ENCODE measurements around the gene SIKE1. TPM values are rescaled to one million over a fixed set of nuclear protein-coding genes. Genes with fewer than 3 reads are reported as not detected.
A peak's percentile ranks its signal among the peaks of the same experiment; 100 is the strongest.

Gene SIKE1
- total RNA-seq, 2 experiments from 2014 or later = 71.0 to 123 TPM

DNA sequence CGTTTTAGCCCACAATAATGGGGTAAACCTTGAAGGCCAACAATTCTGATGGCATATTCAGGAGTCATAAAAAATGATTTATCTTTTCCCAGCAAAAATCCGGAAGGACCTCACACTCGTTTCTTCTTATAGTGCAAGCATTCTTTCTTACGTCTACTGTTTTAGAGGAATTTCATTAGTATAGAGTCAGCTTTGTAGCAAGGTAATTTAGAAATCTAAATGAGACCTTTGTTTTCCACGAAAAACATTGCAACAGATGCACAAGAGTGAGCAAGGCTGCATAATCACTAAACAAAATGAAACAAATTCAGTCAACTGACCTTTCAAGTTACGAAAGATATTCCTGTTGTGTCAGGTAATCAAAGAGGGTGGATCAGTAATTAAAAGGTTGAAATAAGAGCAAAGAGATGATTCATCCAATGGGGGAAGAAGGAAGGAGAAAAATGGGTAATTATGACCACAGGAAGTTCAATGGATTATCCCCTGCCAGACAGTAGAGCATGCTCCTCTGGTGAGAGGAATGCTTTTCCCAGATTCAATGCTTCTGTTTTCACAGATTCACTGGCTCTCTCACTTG is 22.1 kb downstream of the SIKE1 start:
- Histone ChIP-seq H3K4me2 (ENCODE audit: low read length) (peak overlapping the region; percentile 74), H4K20me1 (ENCODE audit: insufficient read depth, low read length) (peaks cover 28% of the 10 kb centered on the region), H3K9me3 (ENCODE audit: low read length) (no peaks in the 10 kb centered on the region), H3K79me2 (ENCODE audit: insufficient read depth, low read depth, low read length) (peaks cover 40% of the 10 kb centered on the region), H3K4me1 (ENCODE audit: insufficient read depth, low read length, poor library complexity, severe bottlenecking) (peaks cover 34% of the 10 kb centered on the region), H3K36me3 (ENCODE audit: insufficient read depth, low read length) (peaks cover 36% of the 10 kb centered on the region; the same call in 1 of the 2 replicates), H3K9me2 (ENCODE audit: insufficient read depth, low read length) (no peaks in the 10 kb centered on the region), H3K4me3 (ENCODE audit: low read depth, low read length, poor library complexity, severe bottlenecking) (peak overlapping the region; percentile 90), H2AFZ (ENCODE audit: low read length) (peak overlapping the region; percentile 99), H3K27ac (ENCODE audit: low read depth, low read length, poor library complexity, severe bottlenecking) (peak overlapping the region; percentile 84)
- CTCF ChIA-PET (ENCODE audit: unreplicated experiment) = no interaction called here
- TF ChIP-seq EZH2phosphoT487 (IDR thresholded peaks at IDR 0.05; ENCODE audit: borderline replicate concordance, low read depth, low read length) = no peak
- TF ChIP-seq, protein P1, sequence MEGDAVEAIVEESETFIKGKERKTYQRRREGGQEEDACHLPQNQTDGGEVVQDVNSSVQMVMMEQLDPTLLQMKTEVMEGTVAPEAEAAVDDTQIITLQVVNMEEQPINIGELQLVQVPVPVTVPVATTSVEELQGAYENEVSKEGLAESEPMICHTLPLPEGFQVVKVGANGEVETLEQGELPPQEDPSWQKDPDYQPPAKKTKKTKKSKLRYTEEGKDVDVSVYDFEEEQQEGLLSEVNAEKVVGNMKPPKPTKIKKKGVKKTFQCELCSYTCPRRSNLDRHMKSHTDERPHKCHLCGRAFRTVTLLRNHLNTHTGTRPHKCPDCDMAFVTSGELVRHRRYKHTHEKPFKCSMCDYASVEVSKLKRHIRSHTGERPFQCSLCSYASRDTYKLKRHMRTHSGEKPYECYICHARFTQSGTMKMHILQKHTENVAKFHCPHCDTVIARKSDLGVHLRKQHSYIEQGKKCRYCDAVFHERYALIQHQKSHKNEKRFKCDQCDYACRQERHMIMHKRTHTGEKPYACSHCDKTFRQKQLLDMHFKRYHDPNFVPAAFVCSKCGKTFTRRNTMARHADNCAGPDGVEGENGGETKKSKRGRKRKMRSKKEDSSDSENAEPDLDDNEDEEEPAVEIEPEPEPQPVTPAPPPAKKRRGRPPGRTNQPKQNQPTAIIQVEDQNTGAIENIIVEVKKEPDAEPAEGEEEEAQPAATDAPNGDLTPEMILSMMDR (conservative IDR thresholded peaks at IDR 0.05; ENCODE audit: low read length) = 0 out of 2 replicates have a peak, but pooled peaks have one; percentile 27
- intact Hi-C loops (cut with micrococcal nuclease; ENCODE audit: unreplicated experiment) = loop anchor here (10.0 kb wide), 3 partner anchors 184 to 814 kb away; no protein-coding TSS in a partner anchor
- BruUV-seq (replicated peaks) = TSS peak; percentile 80
- POLR2A ChIA-PET = interaction anchor here (0.8 to 2.8 kb wide), 4 partner anchors 20 to 243 kb away, joined by 3 to 9 read pairs (median 6); partner anchors contain the start of genes NRAS and SIKE1
- peak; percentile 13 for DNase-seq (ENCODE audit: low spot score)

DNA sequence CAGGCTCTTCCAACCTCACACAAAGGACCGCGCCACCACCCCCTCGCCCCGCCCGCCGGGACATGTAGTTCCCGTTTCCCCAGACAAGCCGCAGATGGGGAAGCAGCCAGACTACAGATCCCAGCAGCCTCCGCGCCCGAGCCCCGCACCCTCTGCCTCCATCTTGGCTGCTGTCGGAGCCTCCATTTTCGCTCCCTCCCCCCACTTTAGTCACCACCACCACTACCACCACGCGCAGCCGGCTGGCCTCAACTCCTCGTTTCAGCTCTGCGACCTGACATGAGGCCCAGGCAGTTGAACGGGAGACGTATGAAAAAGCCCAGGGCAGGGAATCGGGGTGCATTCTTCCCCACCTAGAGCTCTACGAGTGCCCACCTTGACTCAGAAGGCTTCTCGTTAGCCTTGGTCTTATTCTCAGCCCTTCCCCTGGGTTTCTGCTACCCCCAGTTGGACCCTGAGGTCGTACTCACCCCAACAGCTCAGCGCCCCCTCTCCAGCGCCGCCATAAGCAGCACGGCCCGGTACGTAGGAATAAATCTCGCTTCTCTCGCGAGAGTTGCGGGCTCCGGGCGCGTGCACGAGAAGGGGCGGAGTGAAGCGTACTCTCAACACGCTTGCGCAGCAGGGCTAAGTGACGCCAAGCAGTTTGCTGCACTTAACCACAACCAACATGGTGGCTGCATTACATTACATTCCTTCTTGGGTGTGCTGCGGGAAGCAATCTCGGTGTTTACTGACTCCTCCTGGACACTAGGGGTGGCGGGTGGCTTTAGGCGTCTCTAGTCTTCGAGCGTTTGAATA is 22.8 kb downstream of the SIKE1 start, which contains the start of gene CSDE1:
Gene CSDE1 (minus strand): TSS at position 530 of the 801 bp plus-strand sequence. CDS start 18,094 bp downstream, outside the sequence.
- TF ChIP-seq, protein P1 (conservative IDR thresholded peaks at IDR 0.05; ENCODE audit: low read length) = peak; percentile 69
- no peak for TF ChIP-seq EZH2phosphoT487 (IDR thresholded peaks at IDR 0.05; ENCODE audit: borderline replicate concordance, low read depth, low read length)
- Histone ChIP-seq H3K4me1 (ENCODE audit: insufficient read depth, low read length, poor library complexity, severe bottlenecking) (peaks cover 40% of the 10 kb centered on the region), H3K9me3 (ENCODE audit: low read length) (no peaks in the 10 kb centered on the region), H3K4me3 (ENCODE audit: low read depth, low read length, poor library complexity, severe bottlenecking) (peak within 1 kb of the TSS; percentile 90), H3K27ac (ENCODE audit: low read depth, low read length, poor library complexity, severe bottlenecking) (peak within 1 kb of the TSS; percentile 84), H4K20me1 (ENCODE audit: insufficient read depth, low read length) (peaks cover 30% of the 10 kb centered on the region), H3K9me2 (ENCODE audit: insufficient read depth, low read length) (no peaks in the 10 kb centered on the region), H2AFZ (ENCODE audit: low read length) (peak within 1 kb of the TSS; percentile 99), H3K4me2 (ENCODE audit: low read length) (peak within 1 kb of the TSS; percentile 97), H3K79me2 (ENCODE audit: insufficient read depth, low read depth, low read length) (peaks cover 47% of the 10 kb centered on the region), H3K36me3 (ENCODE audit: insufficient read depth, low read length) (peaks cover 43% of the 10 kb centered on the region)
- intact Hi-C loops (cut with micrococcal nuclease; ENCODE audit: unreplicated experiment) = loop anchor here (1.0 to 10.0 kb wide), 5 partner anchors 23 to 813 kb away; partner anchors contain the start of genes SIKE1 and TRIM33
- ChIA-PET CTCF (ENCODE audit: unreplicated experiment) (interaction anchor here (0.7 kb wide), 1 partner anchor 21 kb away, joined by 3 read pairs; no protein-coding TSS in a partner anchor), POLR2A (interaction anchor here (0.5 to 2.8 kb wide), 6 partner anchors 20 to 243 kb away, joined by 3 to 9 read pairs (median 3); partner anchors contain the start of genes NRAS and SIKE1)
- BruUV-seq (replicated peaks) = no TSS peak
- peak; percentile 99 for DNase-seq (ENCODE audit: low spot score)
